ENCODE measurements around the gene CDC7. TPM values are rescaled to one million over a fixed set of nuclear protein-coding genes. Genes with fewer than 3 reads are reported as not detected.

The CDC7 gene
- total and polyA plus RNA-seq, 2 donors (not counting 1 experiment from before 2014, with no cell fraction given), result 3.9 to 7.4 TPM

- H3K79me2 ChIP-seq (ENCODE audit: control insufficient read depth, insufficient read depth, low read length), result no peaks in the 10 kb centered on the region
- H3K27ac ChIP-seq (ENCODE audit: low read length in 2 of 2), result no peak overlapping the region
- H3K4me3 ChIP-seq (ENCODE audit: control extremely low read depth in 1 of 5, extremely low read depth in 1 of 5, insufficient read depth in 1 of 5, low read depth in 2 of 5, low read length in 4 of 5), result no peak overlapping the region
- no peaks in the 10 kb centered on the region for H4K20me1 ChIP-seq (ENCODE audit: control insufficient read depth, insufficient read depth, low read length, poor library complexity, severe bottlenecking)
- H3K4me1 Mint-ChIP-seq, result no peaks in the 10 kb centered on the region
- no peaks in the 10 kb centered on the region for H3K9me3 Mint-ChIP-seq (ENCODE audit: insufficient read depth)
- no peak overlapping the region for H2AFZ ChIP-seq (ENCODE audit: insufficient read depth, low read depth, low read length, poor library complexity, severe bottlenecking)
- ChIA-PET CTCF (no interaction called here), POLR2A (no interaction called here)
- TF ChIP-seq EZH2 (IDR thresholded peaks at IDR 0.05; ENCODE audit: borderline replicate concordance, insufficient read depth, low read depth, low read length, poor library complexity, severe bottlenecking) (no peak), CTCF (IDR thresholded peaks at IDR 0.05) (no peak)
- no peak overlapping the region for H3K4me2 ChIP-seq (replicated peaks; ENCODE audit: low read depth, low read length, poor library complexity, severe bottlenecking)
- ATAC-seq (ENCODE audit: low read depth) (no peak), DNase-seq (no peak)
- H3K27me3 ChIP-seq (replicated peaks in 1 of 4; ENCODE audit: control extremely low read depth in 1 of 4, control insufficient read depth in 3 of 4, insufficient read depth in 4 of 4, low read length in 3 of 4), result peaks cover 0 to 3% (median 0%) of the 10 kb centered on the region in 4 experiments
- WGBS (ENCODE audit: insufficient coverage), result 100% methylated on average over 1 of the region's 2 CpGs
- H3K36me3 ChIP-seq (replicated peaks in 1 of 2; ENCODE audit: control extremely low read depth in 1 of 2, control insufficient read depth in 1 of 2, extremely low read depth in 1 of 2, insufficient read depth in 2 of 2, low read length in 1 of 2), result no peaks in the 10 kb centered on the region
- H3K4me3 Mint-ChIP-seq, result no peak overlapping the region
- H3K27me3 Mint-ChIP-seq, result peaks cover 4% of the 10 kb centered on the region
- no peaks in the 10 kb centered on the region for H3K4me1 ChIP-seq (ENCODE audit: control insufficient read depth in 2 of 2, insufficient read depth in 2 of 2, low read length in 2 of 2)
- H3K9me3 ChIP-seq (ENCODE audit: control extremely low read depth in 1 of 3, control insufficient read depth in 2 of 3, insufficient read depth in 1 of 3, low read length in 2 of 3), result no peaks in the 10 kb centered on the region
- H3K27ac Mint-ChIP-seq, result no peak overlapping the region
- intact Hi-C loops (cut with micrococcal nuclease), result no loop called here
- H3K9ac ChIP-seq (ENCODE audit: low read length), result no peak overlapping the region
Observed at GRCh38 chr1:91556556-91556955, 55.9 kb downstream of the CDC7 start.

- POLR2A ChIA-PET, result no interaction called here
- H2AFZ ChIP-seq (ENCODE audit: insufficient read depth, low read depth, low read length, poor library complexity, severe bottlenecking), result no peak overlapping the region
- H4K20me1 ChIP-seq (ENCODE audit: control insufficient read depth, insufficient read depth, low read length, poor library complexity, severe bottlenecking), result no peaks in the 10 kb centered on the region
- H3K4me1 ChIP-seq (ENCODE audit: control insufficient read depth in 2 of 2, insufficient read depth in 2 of 2, low read length in 2 of 2), result no peaks in the 10 kb centered on the region
- Mint-ChIP-seq H3K4me3 (no peak overlapping the region), H3K27ac (no peak overlapping the region), H3K9me3 (ENCODE audit: insufficient read depth) (no peaks in the 10 kb centered on the region), H3K4me1 (no peaks in the 10 kb centered on the region), H3K27me3 (peaks cover 4% of the 10 kb centered on the region)
- TF ChIP-seq CTCF (IDR thresholded peaks at IDR 0.05) (no peak), EZH2 (IDR thresholded peaks at IDR 0.05; ENCODE audit: borderline replicate concordance, insufficient read depth, low read depth, low read length, poor library complexity, severe bottlenecking) (no peak)
- intact Hi-C loops (cut with micrococcal nuclease), result no loop called here
- CTCF ChIA-PET, result no interaction called here
- H3K79me2 ChIP-seq (ENCODE audit: control insufficient read depth, insufficient read depth, low read length), result no peaks in the 10 kb centered on the region
- H3K27ac ChIP-seq (ENCODE audit: low read length in 2 of 2), result no peak overlapping the region
- no peak for DNase-seq
- no peaks in the 10 kb centered on the region for H3K9me3 ChIP-seq (ENCODE audit: control extremely low read depth in 1 of 3, control insufficient read depth in 2 of 3, insufficient read depth in 1 of 3, low read length in 2 of 3)
- H3K4me3 ChIP-seq (ENCODE audit: control extremely low read depth in 1 of 5, extremely low read depth in 1 of 5, insufficient read depth in 1 of 5, low read depth in 2 of 5, low read length in 4 of 5), result no peak overlapping the region
- H3K4me2 ChIP-seq (replicated peaks; ENCODE audit: low read depth, low read length, poor library complexity, severe bottlenecking), result no peak overlapping the region
- ATAC-seq (ENCODE audit: low read depth), result no peak
- H3K9ac ChIP-seq (ENCODE audit: low read length), result no peak overlapping the region
- H3K36me3 ChIP-seq (replicated peaks in 1 of 2; ENCODE audit: control extremely low read depth in 1 of 2, control insufficient read depth in 1 of 2, extremely low read depth in 1 of 2, insufficient read depth in 2 of 2, low read length in 1 of 2), result no peaks in the 10 kb centered on the region
- WGBS (ENCODE audit: insufficient coverage), result 91% methylated on average over 5 of the region's 5 CpGs
- peaks cover 0 to 3% (median 0%) of the 10 kb centered on the region in 4 experiments for H3K27me3 ChIP-seq (replicated peaks in 1 of 4; ENCODE audit: control extremely low read depth in 1 of 4, control insufficient read depth in 3 of 4, insufficient read depth in 4 of 4, low read length in 3 of 4)
Observed at GRCh38 chr1:91557039-91557690, 56.5 kb downstream of the CDC7 start.

All from B cell (primary cell).